GM04503 (cell line): Measurements from ENCODE around the gene COQ4.

Source experiments
- DNase-seq: peaks from one replicate; pipeline ENCODE4 v3.0.0-alpha.2; 2012; ENCODE audit warnings: low read depth

The COQ4 gene

GRCh38 chr9:128372784-128373183 is 50.1 kb downstream of the COQ4 start:
- DNase-seq = no peak

- DNase-seq = no peak
Measured at GRCh38 chr9:128374221-128374675, 51.6 kb downstream of the COQ4 start.

DNA sequence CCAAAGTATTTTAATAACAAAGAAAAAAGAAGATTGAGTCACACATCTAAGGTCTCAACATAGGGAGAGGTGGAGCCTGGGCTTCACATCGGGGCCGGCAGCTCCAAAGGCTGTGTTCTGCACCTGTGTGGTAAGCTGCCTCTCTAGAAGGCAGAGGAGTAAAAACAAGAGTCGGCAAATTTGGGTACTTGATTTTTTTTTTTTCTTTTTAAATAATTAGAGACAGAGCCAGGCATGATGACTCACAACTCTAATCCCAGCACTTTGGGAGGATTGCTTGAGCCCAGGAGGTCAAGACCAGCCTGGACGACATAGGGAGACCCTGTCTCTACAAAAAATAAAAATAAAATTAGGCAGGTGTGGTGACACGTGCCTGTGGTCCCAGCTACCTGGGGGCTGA is 53.2 kb downstream of the COQ4 start:
- no peak for DNase-seq

GRCh38 chr9:128382261-128382660 is 59.6 kb downstream of the COQ4 start:
- no peak for DNase-seq

DNA sequence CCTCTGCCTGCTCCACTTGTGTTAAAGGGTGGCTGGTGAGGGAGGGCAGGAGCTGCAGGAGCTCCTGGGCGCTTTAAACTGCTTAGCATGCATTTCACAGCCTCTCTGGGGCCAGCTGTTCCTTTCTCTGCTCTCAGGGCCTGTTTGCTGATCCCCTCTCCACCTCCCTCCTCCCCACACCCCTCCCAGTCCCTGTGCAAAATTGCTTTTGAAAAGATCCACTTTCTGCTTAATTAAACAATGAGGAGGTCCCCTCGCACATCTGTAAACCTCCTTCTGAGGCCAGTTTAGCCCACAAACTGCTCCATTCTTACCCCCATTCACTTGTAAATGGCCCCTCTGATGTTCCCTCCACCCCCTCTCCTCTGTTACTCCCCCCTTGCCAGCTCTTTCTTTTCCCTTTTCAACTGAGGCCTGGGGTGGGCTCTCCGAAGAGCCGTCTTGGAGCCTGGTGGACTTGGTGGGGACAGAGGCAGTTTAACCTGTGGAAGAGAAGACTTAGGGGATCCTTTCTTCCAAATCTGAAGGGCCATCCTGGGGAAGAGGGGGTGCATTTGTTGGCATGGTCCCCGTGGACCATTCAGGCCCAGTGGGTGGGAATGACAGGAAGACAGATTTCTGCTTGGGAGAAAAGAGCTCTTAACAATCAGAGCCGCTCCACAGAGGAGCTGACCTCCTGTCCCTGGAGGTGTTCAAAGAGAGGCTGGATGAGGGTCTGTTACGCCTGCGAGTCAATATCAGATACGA is 60.5 kb downstream of the COQ4 start:
- no peak for DNase-seq
